Raji (cell line): Measurements from ENCODE around the gene LIG1.

Experiments
- POLR2A ChIP-seq: IDR thresholded peaks from 2 replicates; pipeline ENCODE4 v1.6.1; 2011; ENCODE audit warnings: low read depth, low read length, control low read depth; ENCODE audit not compliant: insufficient read depth

The LIG1 gene

GRCh38 chr19:48169939-48170803 lies at the start of gene LIG1, which contains the start of gene ZSWIM9:
Gene LIG1 (minus strand): TSS chr19:48170344. CDS start chr19:48165566, 4,778 bp downstream.
Gene ZSWIM9 (plus strand): TSS chr19:48170680. CDS start chr19:48171803, 1,123 bp downstream.
- TF ChIP-seq POLR2A, result peak; percentile 71

GRCh38 chr19:48218997-48219396 lies 48.9 kb upstream of the LIG1 start:
- TF ChIP-seq POLR2A, result no peak

GRCh38 chr19:48216933-48217332 lies 46.8 kb upstream of the LIG1 start:
- no peak for TF ChIP-seq POLR2A

- TF ChIP-seq POLR2A, result no peak
These were observed 43.8 kb upstream of the LIG1 start for GRCh38 chr19:48213959-48214358.

- no peak for TF ChIP-seq POLR2A
These were observed 39.9 kb upstream of the LIG1 start for GRCh38 chr19:48210005-48210404.

GRCh38 chr19:48206397-48207093 lies 36.4 kb upstream of the LIG1 start:
- no peak for TF ChIP-seq POLR2A

- peak; percentile 93 for TF ChIP-seq POLR2A
These were observed 33.9 kb upstream of the LIG1 start for GRCh38 chr19:48203794-48204628.

GRCh38 chr19:48203222-48203793 lies 33.2 kb upstream of the LIG1 start:
- no peak for TF ChIP-seq POLR2A

GRCh38 chr19:48196933-48197665 lies 27.0 kb upstream of the LIG1 start:
- TF ChIP-seq POLR2A, result peak; percentile 25; the same call in 1 of the 2 replicates

- no peak for TF ChIP-seq POLR2A
These were observed 26.2 kb upstream of the LIG1 start for GRCh38 chr19:48196321-48196763.

- no peak for TF ChIP-seq POLR2A
These were observed 25.0 kb upstream of the LIG1 start for GRCh38 chr19:48194844-48195830.

GRCh38 chr19:48194041-48194843 lies 24.1 kb upstream of the LIG1 start:
- peak; percentile 25 for TF ChIP-seq POLR2A
